ENCODE data around the gene ILRUN.
"Not testable (repeated sequence)": the region's sequence is repeated elsewhere in the genome, so short reads cannot be mapped to it uniquely, and the experiment has no call there.

The ILRUN gene

DNA sequence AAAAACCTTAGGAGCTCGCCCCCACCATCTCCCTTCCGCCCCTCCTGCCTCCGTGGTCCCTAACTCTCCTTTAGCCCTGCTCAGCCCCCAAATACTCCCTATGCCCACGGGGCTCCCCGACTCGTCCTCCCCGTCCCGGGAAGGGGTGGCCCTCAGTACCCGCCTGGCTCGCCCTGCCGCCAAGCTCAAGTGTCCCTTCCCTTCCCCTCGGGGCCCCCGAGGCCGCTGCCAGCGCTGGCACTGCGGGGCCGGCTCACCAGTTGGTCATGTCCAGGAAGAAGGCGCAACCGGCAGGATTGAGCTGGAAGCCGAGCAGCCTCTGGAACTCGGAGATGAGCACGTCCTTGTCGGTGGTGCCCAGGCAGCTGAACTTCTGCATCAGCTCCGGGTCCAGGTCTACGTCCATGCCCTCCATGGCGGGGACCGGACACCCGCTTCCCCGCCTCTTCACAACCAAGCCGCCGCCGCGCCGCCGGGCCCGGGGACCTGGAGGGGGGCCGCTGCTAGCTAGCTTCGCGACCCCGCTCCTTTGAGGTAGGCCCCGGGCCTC, 303 bp downstream of the ILRUN start:
- DNase-seq = no peak

DNA sequence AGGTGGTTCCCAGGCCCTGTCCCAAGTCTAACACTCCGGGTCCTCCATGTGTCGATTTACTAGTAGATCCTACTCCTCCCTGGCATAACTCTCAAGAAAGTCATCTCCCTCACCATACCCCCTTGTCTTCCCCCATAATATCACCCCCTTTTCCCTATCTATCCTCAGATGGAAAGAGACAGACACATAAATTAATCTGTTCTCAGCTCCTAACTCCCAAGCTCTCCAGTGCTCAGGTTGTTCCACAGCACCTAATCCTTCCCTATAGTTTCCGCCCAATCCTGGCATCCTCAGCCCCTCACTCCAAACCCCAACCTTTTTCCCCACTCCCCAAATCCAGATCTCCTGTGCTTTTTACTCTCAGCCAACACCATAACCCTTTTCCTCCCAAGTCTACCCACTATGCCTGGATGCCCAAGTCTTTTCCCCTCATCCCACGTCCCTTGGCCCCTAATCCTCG, 808 bp downstream of the ILRUN start:
- no peak for DNase-seq

DNA sequence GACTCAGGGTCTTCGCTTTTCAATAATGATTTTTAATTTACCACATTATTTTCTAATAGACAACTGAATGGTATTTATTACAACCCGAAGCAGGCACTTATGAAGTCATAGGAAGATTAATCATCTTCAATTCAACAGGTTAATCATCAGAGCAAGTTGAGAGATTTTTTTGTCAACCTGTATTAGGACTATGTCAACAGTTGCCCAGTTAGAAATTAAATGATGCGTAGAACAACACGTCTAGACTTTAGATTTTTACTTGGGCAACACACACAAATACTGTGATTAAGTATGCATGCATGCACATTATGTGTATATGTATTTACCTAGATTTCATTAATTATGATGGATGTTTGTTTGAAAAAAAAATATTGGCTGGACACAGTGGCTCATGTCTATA, 4.3 kb downstream of the ILRUN start:
- no peak for DNase-seq

DNA sequence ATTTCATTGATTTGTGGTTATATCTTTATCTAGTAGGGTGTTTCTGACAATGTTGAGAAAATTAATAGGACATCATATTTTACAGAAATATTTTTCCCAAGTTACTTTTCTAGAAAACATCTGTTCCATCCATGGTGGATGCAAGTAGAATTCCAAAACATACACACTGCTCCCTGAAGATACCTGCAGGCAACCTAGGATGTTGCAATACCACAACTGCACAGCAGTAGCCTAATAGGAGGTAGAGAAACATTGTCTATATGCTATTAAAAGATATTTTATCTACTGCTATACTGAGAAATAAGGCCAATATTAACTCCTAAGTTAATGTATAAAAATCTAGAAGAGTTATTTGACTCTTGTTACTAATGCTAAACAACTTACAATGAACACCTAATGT, 6.8 kb downstream of the ILRUN start:
- DNase-seq = no peak

DNA sequence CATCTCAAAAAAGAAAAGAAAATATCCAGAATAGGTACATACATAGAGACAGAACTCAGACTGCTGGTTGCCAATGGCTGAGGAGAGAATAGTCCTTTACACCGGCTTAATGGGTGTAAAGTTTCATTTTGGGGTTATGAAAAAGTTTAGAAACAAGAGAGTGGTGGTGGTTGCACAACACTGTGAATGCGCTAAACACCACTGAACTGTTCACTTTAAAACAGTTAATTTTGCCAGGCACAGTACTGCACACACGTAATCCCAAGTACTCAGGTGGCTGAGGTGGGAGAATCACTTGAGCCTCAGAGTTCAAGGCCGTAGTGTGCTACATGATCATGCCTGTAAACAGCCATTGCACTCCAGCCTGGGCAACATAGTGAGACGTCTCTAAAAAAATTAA, 7.6 kb downstream of the ILRUN start:
- DNase-seq = no peak

DNA sequence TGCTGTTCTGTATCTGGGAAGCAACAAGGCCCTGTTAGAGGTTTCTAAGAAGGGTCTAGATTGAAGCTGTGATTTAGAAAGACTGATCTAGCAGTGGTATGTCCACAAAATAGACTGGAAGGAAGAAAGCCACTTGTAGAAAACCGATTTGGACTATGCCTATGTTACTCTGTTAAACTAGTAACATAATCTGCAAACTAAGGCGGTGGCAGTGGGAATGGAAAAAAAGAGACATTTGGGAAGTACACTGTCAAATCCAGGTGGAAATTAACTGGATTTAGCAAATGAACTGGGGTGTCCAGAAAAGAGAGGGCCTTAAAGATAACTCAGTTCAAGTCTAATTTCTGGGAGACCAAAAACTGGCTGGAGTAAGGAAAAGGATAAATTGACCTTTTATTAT, 11.6 kb downstream of the ILRUN start:
- DNase-seq = no peak

DNA sequence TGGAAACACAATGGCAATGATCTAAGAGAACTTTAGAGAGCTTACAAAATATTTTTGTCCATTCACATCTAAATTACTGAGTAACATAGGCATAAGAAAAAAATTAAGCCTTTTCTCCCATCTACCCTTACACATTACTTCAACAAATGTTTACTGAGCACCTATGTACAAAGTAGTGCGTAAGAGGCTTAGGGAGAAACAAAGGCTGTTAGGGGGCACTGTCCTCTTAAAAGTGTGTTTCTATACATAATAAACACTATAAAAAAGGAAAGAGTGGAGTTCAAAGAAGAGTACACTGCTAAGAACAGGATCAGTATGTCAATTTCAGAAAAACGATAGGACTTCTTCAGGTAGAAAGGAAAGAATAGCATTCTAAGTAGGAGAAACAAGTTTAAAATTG, 12.2 kb downstream of the ILRUN start:
- no peak for DNase-seq

DNA sequence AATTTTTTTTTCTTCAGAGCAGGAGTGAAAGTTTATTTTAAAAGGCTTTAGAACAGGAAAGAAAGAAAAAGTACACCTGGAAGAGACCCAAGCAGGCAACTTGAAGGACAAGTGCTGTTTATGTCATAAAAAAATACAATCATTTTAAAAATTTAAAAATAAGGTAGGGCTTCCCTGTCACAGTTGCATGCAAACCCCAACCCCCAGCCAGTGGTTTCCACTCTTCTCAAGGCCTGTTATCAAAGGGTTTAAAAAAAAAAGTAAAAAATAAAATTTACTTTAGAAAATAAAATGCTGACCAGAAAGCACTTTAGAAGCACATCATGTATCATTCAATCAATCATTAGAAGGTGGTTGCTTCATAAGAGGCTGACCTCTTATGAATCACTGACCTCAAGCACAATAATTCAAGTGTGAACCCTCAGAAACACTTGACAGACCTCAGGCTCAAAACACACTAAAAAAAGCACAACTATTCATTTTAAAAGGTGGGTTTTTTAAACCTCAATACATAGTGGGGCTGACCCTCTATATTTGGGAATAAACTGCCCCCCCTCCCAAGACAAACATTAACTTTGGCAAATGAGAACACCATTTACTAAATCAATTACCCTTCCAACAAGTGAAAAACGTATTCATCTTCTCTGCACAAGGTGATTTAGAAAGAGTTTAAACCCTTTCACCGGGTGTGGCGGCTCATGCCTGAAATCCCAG, 15.6 kb downstream of the ILRUN start:
- DNase-seq = no peak

DNA sequence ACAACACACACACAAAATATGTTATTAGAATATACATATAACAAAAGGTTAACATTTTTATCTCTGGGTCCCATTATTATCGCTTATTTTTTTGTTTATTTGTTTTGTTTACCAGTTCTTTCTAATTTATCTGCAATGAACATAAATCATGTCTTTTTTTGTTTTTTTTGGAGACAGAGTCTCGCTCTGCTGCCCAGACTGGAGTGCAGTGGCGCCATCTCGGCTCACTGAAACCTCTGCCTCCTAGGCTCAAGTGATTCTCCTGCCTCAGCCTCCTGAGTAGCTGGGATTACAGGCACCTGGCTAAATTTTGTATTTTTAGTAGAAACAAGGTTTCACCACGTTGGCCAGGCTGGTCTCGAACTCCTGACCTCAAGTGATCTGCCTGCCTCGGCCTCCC, 16.3 kb downstream of the ILRUN start:
- DNase-seq = not testable (repeated sequence)

DNA sequence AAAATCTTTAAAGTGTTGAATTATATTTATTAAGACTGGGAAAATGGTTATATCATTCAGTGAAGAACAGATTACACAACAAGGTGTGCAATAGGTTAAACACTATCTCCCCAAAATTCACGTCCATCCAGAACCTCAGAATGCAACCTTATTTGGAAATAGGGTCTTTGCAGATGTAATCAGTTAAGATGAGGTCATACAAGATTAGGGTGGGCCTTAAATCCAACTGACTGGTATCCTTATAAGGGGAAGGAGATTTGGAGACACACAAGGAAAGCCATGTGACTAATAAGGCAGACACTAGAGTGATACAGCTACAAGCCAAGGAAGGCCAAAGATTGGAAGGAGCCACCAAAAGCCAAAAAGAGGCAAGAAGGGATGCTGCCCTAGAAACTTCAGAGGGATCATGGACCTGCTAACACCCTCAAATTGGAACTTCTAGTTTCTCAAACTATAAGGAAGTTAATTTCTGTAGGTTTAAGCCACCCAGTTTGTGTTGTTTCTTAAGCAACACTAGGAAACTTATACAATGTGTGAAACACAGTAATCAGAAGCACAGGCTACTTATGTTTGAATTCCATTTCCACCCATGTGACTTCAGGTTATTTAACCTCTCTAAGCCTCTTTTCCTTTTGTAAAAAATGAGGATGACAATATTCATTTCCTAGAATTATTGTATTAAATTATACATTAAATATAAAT, 16.9 kb downstream of the ILRUN start:
- DNase-seq = no peak

DNA sequence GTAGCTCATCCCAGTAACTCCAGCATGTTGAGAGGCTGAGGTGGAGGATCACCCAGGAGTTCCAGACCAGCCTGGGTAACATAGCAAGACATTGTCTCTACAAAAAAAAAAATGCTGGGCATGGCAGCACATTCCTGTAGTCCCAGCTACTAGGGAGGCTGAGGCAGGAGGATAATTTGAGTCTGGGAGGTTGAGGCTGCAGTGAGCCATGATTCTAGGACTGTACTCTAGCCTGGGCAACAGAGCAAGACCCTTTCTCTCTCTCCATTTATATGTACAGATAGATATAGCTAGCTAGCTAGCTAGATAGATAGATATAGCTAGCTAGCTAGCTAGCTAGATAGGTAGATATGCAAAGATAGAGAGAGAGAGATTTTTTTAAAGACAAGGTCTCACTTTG, 20.4 kb downstream of the ILRUN start:
- DNase-seq = no peak

DNA sequence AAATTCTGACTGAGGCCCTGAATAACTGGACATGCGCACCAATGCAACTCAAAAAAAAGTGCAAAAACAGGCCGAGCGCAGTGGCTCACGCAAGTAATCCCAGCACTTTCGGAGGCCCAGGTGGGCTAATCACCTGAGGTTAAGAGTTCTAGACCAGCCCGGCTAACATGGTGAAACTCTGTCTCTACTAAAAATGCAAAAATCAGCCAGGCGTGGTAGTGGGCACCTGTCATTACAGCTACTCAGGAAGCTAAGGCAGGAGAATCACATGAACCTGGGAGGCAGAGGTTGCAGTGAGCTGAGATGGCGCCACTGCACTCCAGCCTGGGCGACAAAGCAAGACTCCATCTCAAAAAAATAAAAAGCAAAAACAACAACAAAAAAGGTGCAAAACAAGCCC, 21.6 kb downstream of the ILRUN start:
- not testable (repeated sequence) for DNase-seq

DNA sequence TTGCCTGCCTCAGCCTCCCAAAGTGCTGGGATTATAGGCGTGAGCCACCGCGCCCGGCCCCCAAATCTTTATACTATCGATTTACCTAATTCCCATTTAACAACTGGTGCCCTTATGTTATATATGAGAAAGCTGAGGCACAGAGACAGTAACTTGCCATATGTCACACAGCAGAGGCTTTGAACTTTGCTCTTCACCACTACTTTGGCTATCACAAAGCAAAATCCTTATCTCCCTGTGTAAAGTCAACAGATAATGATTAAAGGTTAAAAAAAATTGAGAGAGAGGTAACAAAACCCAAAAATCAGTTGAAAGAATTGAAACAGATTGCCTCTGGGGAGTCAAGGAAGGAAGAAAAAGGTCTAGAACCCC, 22.3 kb downstream of the ILRUN start:
- no peak for DNase-seq

DNA sequence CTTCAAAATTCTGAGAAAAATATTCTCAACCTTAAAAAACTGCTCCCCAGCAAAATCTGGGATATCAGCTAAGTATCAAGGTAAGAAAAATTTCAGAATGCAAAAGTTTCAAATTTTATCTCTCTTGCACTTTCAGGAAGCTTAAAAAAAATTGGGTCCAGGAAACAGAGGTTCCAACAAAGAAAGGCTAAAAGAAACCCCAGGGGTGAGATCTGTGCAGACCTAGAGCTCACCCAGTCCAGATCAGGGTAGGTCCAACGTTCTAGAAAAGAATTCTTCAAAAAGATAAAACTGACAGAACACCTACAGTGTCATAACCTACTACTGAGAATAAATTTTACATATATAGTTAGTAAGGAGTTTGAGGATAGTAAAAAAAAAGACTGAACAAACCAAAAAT, 23.5 kb downstream of the ILRUN start:
- DNase-seq = no peak

DNA sequence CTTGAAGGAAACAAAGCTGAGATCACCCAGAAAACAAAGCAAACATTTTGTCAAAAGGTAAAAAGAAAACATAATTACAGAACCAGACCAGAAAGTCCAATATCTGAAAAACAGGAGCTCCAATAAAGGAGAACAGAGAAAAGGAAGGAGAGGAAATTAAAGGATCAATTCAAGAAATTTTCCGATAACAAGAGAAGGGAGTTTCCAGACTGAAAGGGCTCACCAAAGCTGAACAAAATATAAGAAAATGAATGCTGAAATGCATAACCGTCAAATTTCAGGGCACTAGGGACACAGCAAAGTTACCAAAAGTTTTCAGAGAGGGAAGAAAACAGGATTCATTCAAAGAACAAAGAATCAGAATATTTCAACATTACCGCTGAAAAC, 23.9 kb downstream of the ILRUN start:
- no peak for DNase-seq

DNA sequence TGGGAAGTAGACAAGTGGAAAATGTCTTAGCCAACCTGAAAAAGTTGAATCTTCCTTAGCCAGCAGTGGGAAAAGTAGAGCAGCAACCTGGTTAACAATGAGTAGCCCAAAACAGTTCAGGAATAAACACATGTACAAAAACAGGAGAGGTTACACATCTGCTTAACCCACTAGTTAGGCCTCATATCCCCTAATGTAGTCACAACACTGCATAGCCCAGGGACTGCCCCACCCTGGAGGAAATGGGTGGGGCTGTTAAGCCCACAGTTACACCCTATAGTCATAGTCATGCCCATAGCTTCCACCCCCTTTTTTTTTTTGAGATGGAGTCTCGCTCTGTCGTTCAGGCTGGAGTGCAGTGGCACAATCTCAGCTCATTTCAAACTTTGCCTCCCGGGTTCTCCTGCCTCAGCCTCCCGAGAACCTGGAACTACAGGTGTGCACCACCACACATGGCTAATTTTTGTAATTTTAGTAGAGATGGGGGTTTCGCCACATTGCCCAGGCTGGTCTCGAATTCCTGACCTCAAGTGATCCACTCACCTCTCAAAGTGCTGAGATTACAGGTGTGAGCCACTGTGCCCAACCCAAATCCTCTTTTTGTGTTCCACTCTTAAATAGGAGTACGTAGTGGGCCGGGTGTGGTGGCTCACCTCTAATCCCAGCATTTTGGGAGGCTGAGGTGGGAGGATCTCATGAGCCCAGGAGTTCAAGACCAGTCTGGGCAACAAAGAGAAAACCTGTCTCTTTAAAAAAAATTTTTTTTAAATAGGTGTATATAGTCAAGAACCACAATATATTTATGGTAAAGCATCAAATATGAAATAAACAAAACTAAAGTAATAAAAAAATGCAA, 24.5 kb downstream of the ILRUN start:
- peak; percentile 79 for DNase-seq

DNA sequence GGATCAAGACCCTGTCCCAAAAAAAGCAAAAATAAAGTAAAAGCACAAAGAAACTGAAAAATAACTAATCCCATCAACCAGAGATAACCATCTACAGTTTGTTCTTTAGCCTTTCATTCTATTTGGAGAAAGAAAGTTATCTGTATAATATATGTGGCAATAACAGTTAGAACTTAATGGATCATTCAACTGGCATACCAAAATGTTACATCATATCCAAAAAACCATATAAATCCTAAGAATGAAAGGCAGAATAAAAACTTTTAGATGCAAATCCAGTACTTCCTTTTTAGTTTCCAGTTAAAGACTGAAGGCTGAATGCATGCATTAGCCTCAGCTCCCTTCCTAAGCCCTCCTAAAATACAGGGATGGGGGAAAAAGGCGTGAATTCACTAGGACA, 25.2 kb downstream of the ILRUN start:
- DNase-seq = no peak

DNA sequence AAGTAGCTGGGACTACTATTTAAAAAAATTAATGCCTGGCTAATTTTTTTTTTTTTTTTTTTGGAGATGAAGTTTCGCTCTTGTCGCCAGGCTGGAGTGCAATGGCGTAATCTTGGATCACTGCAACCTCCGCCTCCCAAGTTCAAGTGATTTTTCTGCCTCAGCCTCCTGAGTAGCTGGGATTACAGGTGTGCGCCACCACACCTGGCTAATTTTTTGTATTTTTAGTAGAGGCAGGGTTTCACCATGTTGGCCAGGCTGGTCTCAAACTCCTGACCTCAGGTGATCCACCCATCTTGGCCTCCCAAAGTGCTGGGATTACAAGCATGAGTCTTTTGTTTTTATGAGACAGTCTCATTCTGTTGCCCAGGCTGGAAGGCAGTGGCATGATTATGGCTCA, 27.8 kb downstream of the ILRUN start:
- DNase-seq = not testable (repeated sequence)

DNA sequence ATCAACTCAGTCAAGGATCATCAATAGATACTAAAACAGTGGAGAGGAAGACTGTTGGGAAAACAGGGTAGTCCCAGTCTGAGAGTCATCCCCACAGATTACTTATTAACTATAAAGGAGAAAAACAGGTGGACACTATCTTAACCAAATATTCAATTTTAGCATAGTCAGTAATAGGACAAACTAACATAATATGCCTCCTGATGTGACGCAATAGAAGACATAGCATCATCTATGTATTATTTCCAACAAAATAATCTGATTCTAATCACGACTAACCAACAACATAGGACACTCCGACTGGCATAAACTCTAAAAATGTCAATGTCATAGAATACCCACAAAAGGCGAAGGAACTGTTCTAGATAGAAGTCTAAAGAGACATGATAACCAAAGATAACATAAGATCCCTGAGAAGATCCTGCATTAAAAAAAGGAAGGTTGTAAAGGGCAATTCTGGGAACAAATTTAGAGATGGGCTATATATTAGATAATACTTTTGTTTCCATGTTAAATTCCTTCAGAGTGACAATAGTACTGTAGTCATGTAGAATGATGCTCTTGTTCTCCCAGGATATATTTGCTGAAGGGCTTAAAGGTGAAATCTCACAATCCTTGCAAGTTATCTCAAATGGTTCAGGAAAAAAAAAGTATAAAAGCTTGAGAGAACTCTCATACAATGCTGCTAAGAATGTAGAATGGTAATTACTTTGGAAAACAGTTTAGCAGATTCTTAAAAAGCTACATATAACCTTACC, 28.9 kb downstream of the ILRUN start:
- DNase-seq = no peak

DNA sequence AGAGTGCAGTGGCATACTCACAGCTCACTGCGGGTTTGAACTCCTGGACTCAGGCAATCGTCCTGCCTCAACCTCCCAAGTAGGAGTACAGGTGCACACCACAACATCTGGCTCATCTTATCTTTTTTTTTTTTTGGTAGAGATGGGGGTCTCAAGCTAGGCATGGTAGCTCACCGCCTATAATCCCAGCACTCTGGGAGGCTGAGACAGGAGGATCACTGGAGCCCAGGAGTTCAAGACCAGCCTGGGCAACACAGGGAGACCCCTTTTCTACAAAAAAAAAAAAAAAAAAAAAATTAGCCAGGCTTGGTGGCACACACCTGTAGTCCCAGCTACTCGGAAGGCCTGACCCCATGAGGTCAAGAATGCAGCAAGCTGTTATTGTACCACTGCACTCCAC, 31.5 kb downstream of the ILRUN start:
- no peak for DNase-seq

DNA sequence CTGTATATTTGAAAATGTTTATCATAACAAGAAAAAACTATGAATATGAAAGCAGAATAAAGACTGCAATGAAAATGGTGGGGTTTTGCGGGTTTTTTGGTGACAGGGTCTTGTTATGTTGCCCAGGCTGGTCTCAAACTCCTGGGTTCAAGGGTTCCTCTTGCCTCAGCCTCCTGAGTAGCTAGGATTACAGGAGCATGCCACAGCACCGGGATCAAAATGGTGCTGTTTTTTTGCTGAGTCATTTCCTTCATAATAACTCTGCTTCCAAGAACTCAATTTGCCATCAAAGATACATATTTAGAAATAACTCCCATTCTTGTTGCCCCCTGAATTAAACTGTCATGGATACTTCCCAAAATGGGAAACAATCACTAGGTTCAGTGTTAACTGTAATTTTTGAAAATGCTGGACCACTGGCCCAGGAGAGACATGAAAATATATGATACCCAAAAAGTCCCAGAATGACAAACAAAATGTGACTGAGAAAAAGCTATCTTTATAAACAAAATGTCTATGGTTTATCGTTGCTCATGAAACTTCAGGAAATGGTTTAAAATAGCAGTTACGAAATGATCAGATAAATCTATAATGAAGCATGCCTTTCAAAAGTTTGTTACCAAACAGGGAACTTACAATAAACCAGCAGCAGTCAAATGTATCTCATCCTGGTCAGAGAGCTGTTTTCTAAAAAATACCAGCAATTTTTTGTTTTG, 32.2 kb downstream of the ILRUN start:
- DNase-seq = no peak

DNA sequence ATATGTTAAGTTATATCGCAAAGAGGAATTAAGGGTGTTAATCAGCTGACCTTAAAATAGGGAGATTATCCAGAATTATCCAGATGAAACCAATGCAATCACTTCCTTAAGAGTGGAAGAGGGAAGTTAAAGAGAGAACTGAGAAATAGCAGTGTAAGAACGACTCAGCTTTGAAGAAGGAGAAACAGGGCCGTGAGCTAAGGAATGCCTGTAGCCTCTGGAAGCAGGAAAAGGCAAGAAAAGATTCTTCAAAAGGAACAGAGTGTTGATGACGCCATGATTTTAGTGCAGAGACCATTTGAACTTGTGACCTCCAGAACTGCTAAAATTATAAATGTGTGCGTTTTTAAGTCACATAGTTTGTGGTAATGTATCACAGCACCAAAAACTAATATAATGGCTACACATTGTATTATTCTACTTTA, 32.7 kb downstream of the ILRUN start:
- DNase-seq = no peak

Measured in CD4-positive, alpha-beta T cell treated with Interleukin-17A for 4 hours (primary cell).